OCI-LY3 (cell line): Measurements from ENCODE around the gene FAM3C.

Source experiments
- CTCF ChIP-seq: fragments of 200-600, 300-600 bp; sonication (generic); IDR thresholded peaks from 2 replicates; pipeline ENCODE4 v1.5.1; 2014; ENCODE audit warnings: antibody characterized with exemption, low read length, low read depth
- EZH2phosphoT487 ChIP-seq: fragments of 200-600 bp; shearing (Covaris generic); IDR thresholded peaks from 2 replicates; pipeline ENCODE4 v1.6.1; 2018; ENCODE audit warnings: antibody characterized with exemption, mixed run types, low read depth

DNA sequence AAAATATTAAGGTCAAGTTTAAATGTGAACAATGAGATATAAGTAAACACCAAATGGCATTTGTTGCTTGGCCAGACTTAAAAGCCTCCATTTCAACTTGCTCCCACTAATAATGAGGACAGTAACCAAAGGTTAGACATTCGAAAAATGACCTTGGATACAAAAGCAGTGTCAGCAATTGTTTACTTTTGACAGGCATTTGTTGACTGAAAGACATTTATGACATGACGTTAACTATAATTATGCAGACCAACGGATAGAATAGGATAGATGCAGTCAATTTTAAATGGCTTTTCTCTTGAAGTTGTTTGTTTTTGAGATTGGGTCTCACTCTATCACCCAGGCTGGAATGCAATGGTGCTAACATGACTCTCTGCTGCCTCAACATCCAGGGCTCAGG is 73.6 kb downstream of the FAM3C start:
- TF ChIP-seq CTCF: no peak
- TF ChIP-seq EZH2phosphoT487: no peak
